Measurements from ENCODE around the gene MIAT.

MIAT gene

GRCh38 chr22:26669060-26669481 is 11.7 kb downstream of the MIAT start:
- no peak for DNase-seq (ENCODE audit: low spot score)

- DNase-seq (ENCODE audit: low spot score) = no peak
These were observed 13.1 kb downstream of the MIAT start for GRCh38 chr22:26670459-26670858.

GRCh38 chr22:26671317-26672059 is 14.1 kb downstream of the MIAT start:
- no peak for DNase-seq (ENCODE audit: low spot score)

- no peak for DNase-seq (ENCODE audit: low spot score)
These were observed 14.7 kb downstream of the MIAT start for GRCh38 chr22:26672060-26672471.

- DNase-seq (ENCODE audit: low spot score) = peak; percentile 94
These were observed 15.4 kb downstream of the MIAT start for GRCh38 chr22:26672590-26673468.

GRCh38 chr22:26673486-26673885 is 16.1 kb downstream of the MIAT start:
- no peak for DNase-seq (ENCODE audit: low spot score)

GRCh38 chr22:26674211-26675190 is 17.1 kb downstream of the MIAT start:
- DNase-seq (ENCODE audit: low spot score) = no peak

GRCh38 chr22:26675687-26676268 is 18.4 kb downstream of the MIAT start:
- DNase-seq (ENCODE audit: low spot score) = no peak

- no peak for DNase-seq (ENCODE audit: low spot score)
These were observed 19.8 kb downstream of the MIAT start for GRCh38 chr22:26677217-26677616.

GRCh38 chr22:26679003-26679629 is 21.7 kb downstream of the MIAT start:
- no peak for DNase-seq (ENCODE audit: low spot score)

- DNase-seq (ENCODE audit: low spot score) = no peak
These were observed 23.1 kb downstream of the MIAT start for GRCh38 chr22:26680485-26680884.

- no peak for DNase-seq (ENCODE audit: low spot score)
These were observed 24.0 kb downstream of the MIAT start for GRCh38 chr22:26681395-26681821.

GRCh38 chr22:26684168-26684567 is 26.8 kb downstream of the MIAT start:
- no peak for DNase-seq (ENCODE audit: low spot score)

- DNase-seq (ENCODE audit: low spot score) = no peak
These were observed 28.2 kb downstream of the MIAT start for GRCh38 chr22:26685601-26686000.

GRCh38 chr22:26687439-26687838 is 30.1 kb downstream of the MIAT start:
- no peak for DNase-seq (ENCODE audit: low spot score)

GRCh38 chr22:26689513-26690301 is 32.3 kb downstream of the MIAT start:
- DNase-seq (ENCODE audit: low spot score) = peak; percentile 17

GRCh38 chr22:26690654-26691376 is 33.4 kb downstream of the MIAT start:
- no peak for DNase-seq (ENCODE audit: low spot score)

GRCh38 chr22:26691377-26691716 is 34.0 kb downstream of the MIAT start:
- no peak for DNase-seq (ENCODE audit: low spot score)

GRCh38 chr22:26692215-26692614 is 34.8 kb downstream of the MIAT start:
- DNase-seq (ENCODE audit: low spot score) = no peak

GRCh38 chr22:26697151-26697550 is 39.8 kb downstream of the MIAT start:
- DNase-seq (ENCODE audit: low spot score) = no peak

Data from putamen (tissue), 1 donor.